Measurements from ENCODE around the gene CCDC77. TPM values are rescaled to one million over a fixed set of nuclear protein-coding genes. Genes with fewer than 3 reads are reported as not detected.
"Not testable (repeated sequence)": the region's sequence is repeated elsewhere in the genome, so short reads cannot be mapped to it uniquely, and the experiment has no call there.

Gene CCDC77
- 10 to 100 TPM; 19.5 to 28.3 (median 27.1) TPM for polyA plus RNA-seq (ENCODE audit: insufficient read length in 4 of 4)

GRCh38 chr12:401235-402028 is at the start of gene CCDC77:
Gene CCDC77 (plus strand): TSS chr12:401644. CDS start chr12:409384, 7,740 bp downstream.
- DNase-seq (ENCODE audit: low read depth in 4 of 4, low spot score in 3 of 4), result peak; percentile 86 to 92 (median 88)

DNA sequence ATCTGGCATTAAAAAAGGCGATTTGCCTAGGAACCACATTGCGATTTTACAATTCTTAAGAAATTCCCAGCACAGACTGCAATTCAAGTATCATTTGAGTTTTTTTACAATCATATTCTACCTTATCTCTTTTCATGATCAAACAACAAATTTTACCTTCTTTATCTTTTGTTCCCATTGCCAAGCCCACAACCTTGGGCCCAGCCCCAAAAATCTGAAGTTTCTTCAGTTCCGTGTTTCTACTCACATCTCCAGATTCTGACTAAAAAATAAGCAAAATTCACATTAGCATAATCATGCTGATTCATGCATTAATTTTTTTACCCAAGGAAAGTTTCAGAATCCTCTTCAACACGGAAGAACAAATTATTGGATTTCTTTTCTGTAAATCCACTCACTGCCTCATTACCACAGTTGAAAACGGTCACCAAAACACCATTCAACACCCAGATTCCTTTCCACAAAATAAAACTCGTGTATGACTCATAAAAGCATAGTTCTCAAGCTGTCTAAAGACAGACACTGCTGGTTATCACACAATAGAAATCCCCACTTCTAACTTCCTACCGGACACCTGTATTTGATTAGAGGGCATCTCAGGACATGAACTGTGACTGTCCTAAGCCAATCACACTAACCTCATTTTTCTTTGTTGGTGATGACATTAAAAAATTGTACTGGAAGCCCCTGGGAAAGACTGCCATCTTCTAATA is 45.0 kb upstream of the CCDC77 start:
- DNase-seq (ENCODE audit: low read depth in 4 of 4, low spot score in 3 of 4), result no peak

GRCh38 chr12:359091-359490 is 42.4 kb upstream of the CCDC77 start:
- DNase-seq (ENCODE audit: low read depth in 4 of 4, low spot score in 3 of 4), result no peak

DNA sequence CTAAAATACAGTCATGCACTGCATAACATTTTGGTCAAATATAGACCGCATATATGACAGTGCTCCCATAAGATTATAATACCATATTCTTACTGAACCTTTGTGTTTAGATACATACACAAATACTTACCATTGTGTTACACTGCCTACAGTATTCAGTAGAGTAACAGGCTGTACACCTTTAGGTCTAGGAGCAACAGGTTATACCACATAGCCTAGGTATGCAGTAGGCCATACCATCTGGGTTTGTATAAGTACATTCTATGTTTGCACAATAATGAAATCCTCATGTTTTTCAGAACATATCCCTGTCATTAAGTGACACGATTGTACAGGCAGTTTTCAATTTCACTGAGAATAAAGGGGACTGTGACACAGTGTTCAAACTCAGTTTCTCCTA is 34.6 kb upstream of the CCDC77 start:
- DNase-seq (ENCODE audit: low read depth in 4 of 4, low spot score in 3 of 4), result no peak

GRCh38 chr12:367972-368371 is 33.5 kb upstream of the CCDC77 start:
- no peak for DNase-seq (ENCODE audit: low read depth in 4 of 4, low spot score in 3 of 4)

- DNase-seq (ENCODE audit: low read depth in 4 of 4, low spot score in 3 of 4), result not testable (repeated sequence)
Measured at GRCh38 chr12:370739-371485, 30.5 kb upstream of the CCDC77 start.

DNA sequence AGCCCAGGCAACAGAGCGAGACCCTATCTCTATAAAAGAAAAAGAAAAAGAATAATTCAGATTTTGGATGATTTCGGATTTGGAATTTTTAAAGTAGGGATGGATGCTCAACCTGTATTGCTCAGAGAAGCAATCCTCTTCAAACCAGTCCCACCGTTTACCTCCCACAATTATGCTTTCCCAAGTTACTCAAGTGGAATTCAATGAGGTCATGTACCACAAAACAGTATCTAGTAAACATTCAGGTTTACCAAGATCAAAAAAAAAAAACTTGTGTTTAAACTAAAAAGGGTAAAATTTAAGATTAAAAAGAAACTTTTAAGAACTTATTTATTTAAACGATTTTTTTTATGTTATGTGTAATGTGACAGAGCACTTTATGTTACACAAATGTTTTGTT is 14.8 kb upstream of the CCDC77 start:
- DNase-seq (ENCODE audit: low read depth in 4 of 4, low spot score in 3 of 4), result no peak

DNA sequence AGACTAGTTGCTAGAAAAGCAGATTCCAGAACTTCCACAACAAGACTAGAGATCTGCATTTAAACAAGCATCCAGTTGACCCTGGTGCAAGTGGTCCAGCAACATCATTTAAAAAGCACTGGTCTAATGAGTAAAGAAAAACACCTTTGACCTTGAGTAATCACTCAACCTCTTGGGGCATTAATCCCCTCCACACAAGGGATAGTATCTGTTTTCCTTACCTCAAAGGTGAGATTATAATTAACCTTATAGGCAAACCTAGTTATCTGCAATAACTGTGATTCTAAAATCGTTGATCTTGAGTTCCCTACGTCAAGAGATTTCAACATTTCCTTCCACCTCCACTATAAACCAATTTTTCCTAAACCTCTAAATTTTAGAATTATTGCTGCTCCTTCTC is 13.4 kb upstream of the CCDC77 start:
- no peak for DNase-seq (ENCODE audit: low read depth in 4 of 4, low spot score in 3 of 4)

DNA sequence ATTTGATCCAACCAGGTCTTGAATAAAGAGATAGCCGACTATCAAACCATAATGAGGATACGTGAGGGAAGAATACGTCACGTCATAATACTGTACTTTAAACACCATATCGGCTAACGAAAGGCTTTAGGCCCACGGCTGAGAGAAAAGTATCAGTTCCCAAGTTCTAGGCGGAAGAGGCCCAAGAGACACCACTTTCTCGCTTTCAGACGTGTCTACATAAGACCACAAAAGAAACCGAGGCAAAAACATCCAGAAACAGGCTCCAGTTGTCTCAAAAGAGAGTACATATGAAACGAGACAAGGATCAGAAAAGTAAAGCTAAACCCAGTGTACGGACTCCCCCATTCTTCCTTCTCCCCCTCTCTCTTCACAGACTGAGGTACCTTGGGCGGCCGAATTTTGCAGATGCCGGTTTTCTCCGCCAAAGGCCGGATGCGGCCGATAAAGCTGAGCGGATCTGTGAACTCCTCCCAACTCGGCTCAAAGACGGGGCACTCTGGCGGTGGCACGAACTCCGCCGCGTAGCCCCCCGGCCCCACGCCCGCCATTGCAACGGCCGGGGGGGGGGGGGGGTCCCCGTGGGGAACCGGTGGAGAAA is 12.8 kb upstream of the CCDC77 start:
- DNase-seq (ENCODE audit: low read depth in 4 of 4, low spot score in 3 of 4), result peak in 1 of 4 donors; percentile 31

- DNase-seq (ENCODE audit: low read depth in 4 of 4, low spot score in 3 of 4), result peak; percentile 90 to 94 (median 92)
Measured at GRCh38 chr12:389142-390096, 12.0 kb upstream of the CCDC77 start, which contains the start of gene KDM5A. Gene KDM5A (minus strand): TSS chr12:389320. CDS start chr12:389091, 229 bp downstream.

DNA sequence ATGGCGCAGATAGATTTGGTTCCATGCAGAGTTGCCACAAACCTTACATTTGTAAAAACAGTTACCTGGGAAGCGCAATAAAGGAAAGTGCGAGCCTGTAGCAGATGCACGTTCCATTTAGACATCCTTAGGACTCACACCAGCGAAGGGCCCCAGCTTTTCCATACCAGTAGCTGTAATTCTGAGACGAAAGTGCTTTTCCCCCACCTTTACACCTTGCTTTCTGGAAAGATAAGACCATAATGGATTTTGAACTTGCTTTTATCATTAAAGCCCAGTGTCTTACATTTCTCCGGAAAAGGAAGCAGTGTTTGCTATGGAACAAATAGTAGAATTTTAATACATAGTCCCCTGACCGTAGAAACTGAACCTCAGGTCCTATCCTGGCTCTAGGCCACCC is 616 bp upstream of the CCDC77 start:
- DNase-seq (ENCODE audit: low read depth in 4 of 4, low spot score in 3 of 4), result no peak

- DNase-seq (ENCODE audit: low read depth in 4 of 4, low spot score in 3 of 4), result no peak
Measured at GRCh38 chr12:402029-402389, 565 bp downstream of the CCDC77 start.

DNA sequence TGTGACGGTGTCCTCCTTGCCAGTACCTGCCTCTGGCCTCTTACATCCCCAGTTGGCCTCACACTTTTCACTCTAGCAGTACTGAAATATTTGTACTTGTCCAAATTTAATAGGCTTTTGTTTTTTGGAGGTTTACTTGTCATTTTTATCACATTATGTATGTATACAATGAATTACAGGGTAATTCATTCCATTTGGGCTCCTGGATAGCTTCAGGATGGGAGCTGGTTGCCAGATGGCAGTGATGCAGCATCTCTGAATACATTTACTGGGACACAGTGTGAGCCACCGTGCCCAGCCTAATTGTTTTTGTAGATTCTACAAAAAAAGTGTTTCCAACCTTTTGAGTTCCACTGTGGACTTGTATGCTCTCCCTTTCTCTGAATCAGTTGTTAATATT is 13.4 kb downstream of the CCDC77 start:
- DNase-seq (ENCODE audit: low read depth in 4 of 4, low spot score in 3 of 4), result no peak

DNA sequence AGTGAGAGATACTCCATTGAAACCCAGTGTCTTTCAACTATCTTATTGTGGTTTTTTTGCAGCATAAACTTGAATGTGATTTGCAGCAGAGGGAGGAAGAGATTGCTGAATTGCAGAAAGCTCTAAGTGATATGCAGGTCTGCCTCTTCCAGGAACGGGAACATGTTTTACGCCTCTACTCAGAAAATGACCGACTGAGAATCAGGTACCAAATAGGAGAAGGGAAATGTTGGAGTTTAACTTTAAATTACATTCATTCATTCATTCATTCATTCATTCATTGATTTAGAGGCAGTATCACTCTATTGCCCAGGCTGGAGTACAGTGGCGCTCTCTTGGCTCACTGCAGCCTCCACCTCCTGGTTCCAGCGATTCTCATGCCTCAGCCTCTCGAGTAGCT is 17.0 kb downstream of the CCDC77 start:
- DNase-seq (ENCODE audit: low read depth in 4 of 4, low spot score in 3 of 4), result no peak

- DNase-seq (ENCODE audit: low read depth in 4 of 4, low spot score in 3 of 4), result no peak
Measured at GRCh38 chr12:422526-422925, 21.1 kb downstream of the CCDC77 start.

DNA sequence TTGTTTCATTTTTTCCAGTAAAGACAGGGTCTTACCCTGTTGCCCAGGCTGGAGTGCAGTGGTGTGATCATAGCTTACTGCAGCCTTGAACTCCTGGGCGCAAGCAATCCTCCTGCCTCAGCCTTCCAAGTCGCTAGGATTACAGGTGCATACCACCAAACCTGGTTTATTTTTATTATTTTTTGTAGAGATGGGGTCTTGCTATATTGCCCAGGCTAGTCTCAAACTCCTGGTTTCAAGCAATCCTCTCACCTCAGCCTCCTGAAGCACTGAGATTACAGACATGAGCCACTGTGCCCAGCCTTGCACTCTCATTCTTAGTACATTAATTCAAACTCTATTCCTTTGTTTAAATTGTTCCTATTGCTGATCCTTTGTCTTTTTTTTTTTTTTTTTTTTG is 34.3 kb downstream of the CCDC77 start:
- not testable (repeated sequence) for DNase-seq (ENCODE audit: low read depth in 4 of 4, low spot score in 3 of 4)

- no peak for DNase-seq (ENCODE audit: low read depth in 4 of 4, low spot score in 3 of 4)
Measured at GRCh38 chr12:442235-442884, 40.9 kb downstream of the CCDC77 start.

GRCh38 chr12:447141-447540 is 45.7 kb downstream of the CCDC77 start:
- DNase-seq (ENCODE audit: low read depth in 4 of 4, low spot score in 3 of 4), result no peak

GRCh38 chr12:449203-449602 is 47.8 kb downstream of the CCDC77 start:
- DNase-seq (ENCODE audit: low read depth in 4 of 4, low spot score in 3 of 4), result no peak
